Erythroblast (primary cell): Measurements from ENCODE around the gene TGM2.

Experiments used
- GATA1 ChIP-seq: IDR thresholded peaks from 2 replicates; pipeline ENCODE4 v1.6.1; 2011; ENCODE audit warnings: low read depth, mild to moderate bottlenecking, control low read depth, low read length, moderate library complexity
- POLR2A ChIP-seq: IDR thresholded peaks from 2 replicates; pipeline ENCODE4 v1.6.1; 2011; ENCODE audit warnings: mild to moderate bottlenecking, low read length

DNA sequence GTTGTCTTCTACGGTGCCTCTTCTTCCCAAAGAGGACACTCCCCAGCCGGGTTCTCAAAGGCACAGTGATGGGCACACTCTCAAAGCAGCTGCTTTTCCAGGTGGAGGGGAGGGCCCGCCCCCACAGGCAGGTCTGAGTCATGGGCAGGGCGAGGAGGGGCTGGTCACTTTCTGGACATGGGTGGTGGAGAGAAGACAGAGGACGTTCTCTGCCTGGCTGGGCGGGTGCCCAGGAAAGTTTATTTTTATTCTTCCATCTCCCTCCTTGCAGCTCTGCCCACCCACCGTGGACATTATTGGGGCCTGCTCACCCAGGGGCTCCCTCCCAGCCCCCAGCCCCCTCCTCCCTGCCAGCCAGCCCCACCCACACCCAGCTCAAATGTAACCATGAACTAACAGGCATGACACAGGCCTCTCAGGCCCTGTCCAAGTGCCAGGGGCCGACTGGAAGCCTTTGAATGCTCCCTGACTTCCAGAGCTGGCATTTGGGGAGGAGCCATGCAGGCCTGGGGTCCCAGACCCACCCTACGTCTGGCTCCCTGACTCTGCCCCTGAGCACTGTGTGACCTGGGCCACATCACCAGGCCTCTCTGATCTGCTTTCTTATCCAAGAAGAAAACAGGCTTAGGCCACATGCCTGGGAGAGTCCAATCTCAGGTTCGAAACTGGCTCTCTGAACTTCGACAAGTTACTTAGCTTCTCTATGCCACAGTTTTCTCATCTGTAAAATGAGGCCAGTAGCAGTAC, 8.0 kb downstream of the TGM2 start:
- no peak for TF ChIP-seq POLR2A
- TF ChIP-seq GATA1, result no peak
